HFFc6 (cell line): ENCODE data around the gene PTCD2. TPM values are rescaled to one million over a fixed set of nuclear protein-coding genes. Genes with fewer than 3 reads are reported as not detected.

Source experiments
- DNase-seq: peaks from one replicate; pipeline ENCODE4 v3.0.0-alpha.2; 2018
- H3K27ac Mint-ChIP-seq: 2 replicates; pipeline ENCODE4 v1.8.0; 2020; ENCODE audit warnings: mild to moderate bottlenecking, mixed read lengths
- H3K27me3 Mint-ChIP-seq: 2 replicates; pipeline ENCODE4 v1.8.0; 2021; ENCODE audit warnings: mild to moderate bottlenecking, moderate library complexity, mixed read lengths; ENCODE audit not compliant: insufficient read depth
- H3K36me3 Mint-ChIP-seq: 2 replicates; pipeline ENCODE4 v1.8.0; 2021; ENCODE audit warnings: low read depth, mixed read lengths
- H3K4me1 Mint-ChIP-seq: 2 replicates; pipeline ENCODE4 v1.8.0; 2020; ENCODE audit warnings: low read depth, mixed read lengths
- H3K4me3 Mint-ChIP-seq: 2 replicates; pipeline ENCODE4 v1.8.0; 2020; ENCODE audit warnings: mild to moderate bottlenecking, moderate library complexity, mixed read lengths
- H3K9me3 Mint-ChIP-seq: 2 replicates; pipeline ENCODE4 v1.8.0; 2020; ENCODE audit warnings: mild to moderate bottlenecking, mixed read lengths
- CTCF ChIP-seq: fragments of 200-600 bp; sonication (generic); IDR thresholded peaks from 2 replicates; pipeline ENCODE4 v1.5.0; 2021; ENCODE audit warnings: antibody characterized with exemption, mild to moderate bottlenecking
- total RNA-seq, 6 experiments: library from RNA; stranded (reverse); fragmentation: NEBNext Ultra II Directional; extraction: Animal tissue kit (Norgen Biotek cat#: 25700); gene quantifications; 2 replicates in 1 of 6; 3 replicates in 5 of 6; pipeline ENCODE4 v1.2.3, GENCODE V29; 2021

The PTCD2 gene
- total RNA-seq, 6 experiments from 2014 or later = 10.8 to 14.4 (median 12.9) TPM

GRCh38 chr5:72386639-72387038 lies 66.5 kb downstream of the PTCD2 start:
- H3K4me1 Mint-ChIP-seq = peaks cover 79% of the 10 kb centered on the region
- H3K9me3 Mint-ChIP-seq = no peaks in the 10 kb centered on the region
- H3K36me3 Mint-ChIP-seq = 0 out of 2 replicates have a peak, but pooled peaks cover 3% of the 10 kb centered on the region
- no peak for DNase-seq
- peak overlapping the region; percentile 62 for H3K27ac Mint-ChIP-seq
- no peak for TF ChIP-seq CTCF
- no peak overlapping the region for H3K4me3 Mint-ChIP-seq
- H3K27me3 Mint-ChIP-seq = no peaks in the 10 kb centered on the region

GRCh38 chr5:72387985-72388384 lies 67.8 kb downstream of the PTCD2 start:
- Mint-ChIP-seq H3K4me3 (peak overlapping the region; percentile 5), H3K27ac (peak overlapping the region; percentile 69)

GRCh38 chr5:72388646-72389045 lies 68.5 kb downstream of the PTCD2 start:
- no peaks in the 10 kb centered on the region for H3K27me3 Mint-ChIP-seq
- TF ChIP-seq CTCF = no peak
- H3K27ac Mint-ChIP-seq = peak overlapping the region; percentile 69
- H3K4me1 Mint-ChIP-seq = peaks cover 86% of the 10 kb centered on the region
- peak overlapping the region; percentile 5 for H3K4me3 Mint-ChIP-seq
- no peak for DNase-seq
- no peaks in the 10 kb centered on the region for H3K9me3 Mint-ChIP-seq
- H3K36me3 Mint-ChIP-seq = 0 out of 2 replicates have a peak, but pooled peaks cover 3% of the 10 kb centered on the region

More at GRCh38 chr5:72387985-72388384, 67.8 kb downstream of the PTCD2 start:
- peak; percentile 66 for DNase-seq
- no peak for TF ChIP-seq CTCF
- Mint-ChIP-seq H3K27me3 (no peaks in the 10 kb centered on the region), H3K4me1 (peaks cover 86% of the 10 kb centered on the region), H3K9me3 (no peaks in the 10 kb centered on the region), H3K36me3 (0 out of 2 replicates have a peak, but pooled peaks cover 3% of the 10 kb centered on the region)

GRCh38 chr5:72390836-72391235 lies 70.7 kb downstream of the PTCD2 start:
- TF ChIP-seq CTCF = no peak
- peaks cover 82% of the 10 kb centered on the region for H3K4me1 Mint-ChIP-seq
- no peaks in the 10 kb centered on the region for H3K27me3 Mint-ChIP-seq
- H3K9me3 Mint-ChIP-seq = no peaks in the 10 kb centered on the region
- H3K4me3 Mint-ChIP-seq = no peak overlapping the region
- H3K36me3 Mint-ChIP-seq = 0 out of 2 replicates have a peak, but pooled peaks cover 3% of the 10 kb centered on the region
- peak overlapping the region; percentile 24 for H3K27ac Mint-ChIP-seq
- DNase-seq = no peak

GRCh38 chr5:72392326-72392733 lies 72.2 kb downstream of the PTCD2 start:
- Mint-ChIP-seq H3K27me3 (no peaks in the 10 kb centered on the region), H3K9me3 (no peaks in the 10 kb centered on the region), H3K4me1 (peaks cover 67% of the 10 kb centered on the region), H3K36me3 (0 out of 2 replicates have a peak, but pooled peaks cover 3% of the 10 kb centered on the region), H3K4me3 (no peak overlapping the region), H3K27ac (peak overlapping the region; percentile 76)
- peak; percentile 22 for DNase-seq
- no peak for TF ChIP-seq CTCF
